GM23338 (cell line): ENCODE measurements around the gene ZNF709. TPM values are rescaled to one million over a fixed set of nuclear protein-coding genes. Genes with fewer than 3 reads are reported as not detected.

Experiments used
- ATAC-seq: fragments of 200-7000 bp; cut with Tn5 transposase; 3 replicates; pipeline ENCODE4 v1.9.1; 2020
- DNase-seq: peaks from one replicate; pipeline ENCODE4 v3.0.0-alpha.2; 2015; ENCODE audit warnings: low spot score
- H2AFZ ChIP-seq: fragments of 200-600 bp; sonication (generic); 2 replicates; pipeline ENCODE4 v1.8.0; 2016; ENCODE audit warnings: antibody characterized with exemption, mild to moderate bottlenecking, moderate library complexity
- H3F3A ChIP-seq: fragments of 200-600 bp; sonication (generic); replicated peaks from 2 replicates; pipeline ENCODE4 v1.8.0; 2017; ENCODE audit warnings: antibody characterized with exemption, mixed run types, low read depth
- H3K27ac ChIP-seq: fragments of 200-600 bp; sonication (generic); 2 replicates; pipeline ENCODE4 v1.6.1; 2016; ENCODE audit warnings: low read depth
- H3K27me3 ChIP-seq: fragments of 200-600 bp; sonication (generic); 2 replicates; pipeline ENCODE4 v1.8.0; 2016; ENCODE audit warnings: mild to moderate bottlenecking, mixed run types, moderate library complexity; ENCODE audit not compliant: insufficient read depth
- H3K36me3 ChIP-seq: fragments of 200-600 bp; sonication (generic); 2 replicates; pipeline ENCODE4 v1.8.0; 2016; ENCODE audit warnings: mild to moderate bottlenecking; ENCODE audit not compliant: insufficient read depth
- H3K4me1 ChIP-seq: fragments of 200-600 bp; sonication (generic); 2 replicates; pipeline ENCODE4 v1.8.0; 2016; ENCODE audit warnings: mild to moderate bottlenecking, moderate library complexity; ENCODE audit not compliant: insufficient read depth
- H3K4me2 ChIP-seq: fragments of 200-600 bp; sonication (generic); 2 replicates; pipeline ENCODE4 v1.7.1; 2017; ENCODE audit warnings: mixed run types
- H3K4me3 ChIP-seq: fragments of 200-600 bp; sonication (generic); 2 replicates; pipeline ENCODE4 v1.6.1; 2016; ENCODE audit warnings: mixed run types
- H3K79me2 ChIP-seq: fragments of 200-600 bp; sonication (generic); replicated peaks from 2 replicates; pipeline ENCODE4 v1.8.0; 2017; ENCODE audit warnings: mild to moderate bottlenecking; ENCODE audit not compliant: insufficient read depth
- H3K9me2 ChIP-seq: fragments of 200-600 bp; sonication (generic); 2 replicates; pipeline ENCODE4 v1.8.0; 2017; ENCODE audit not compliant: insufficient read depth
- H4K20me1 ChIP-seq: fragments of 200-600 bp; sonication (generic); replicated peaks from 2 replicates; pipeline ENCODE4 v1.8.0; 2017; ENCODE audit warnings: mild to moderate bottlenecking; ENCODE audit not compliant: insufficient read depth
- H3K27ac Mint-ChIP-seq: 2 replicates; pipeline ENCODE4 v1.8.0; 2020; ENCODE audit warnings: inconsistent platforms, mild to moderate bottlenecking, moderate library complexity, mixed read lengths
- H3K27me3 Mint-ChIP-seq: 3 replicates; pipeline ENCODE4 v1.8.0; 2022; ENCODE audit warnings: low read depth, mild to moderate bottlenecking, moderate library complexity, mixed read lengths, inconsistent platforms; ENCODE audit not compliant: insufficient read depth, poor library complexity
- H3K36me3 Mint-ChIP-seq: 3 replicates; pipeline ENCODE4 v1.8.0; 2021; ENCODE audit warnings: low read depth, mild to moderate bottlenecking, inconsistent platforms, moderate library complexity, mixed read lengths
- H3K4me1 Mint-ChIP-seq: 3 replicates; pipeline ENCODE4 v1.8.0; 2020; ENCODE audit warnings: mild to moderate bottlenecking, inconsistent platforms, mixed read lengths
- H3K4me3 Mint-ChIP-seq: 3 replicates; pipeline ENCODE4 v1.8.0; 2021; ENCODE audit warnings: moderate library complexity, mild to moderate bottlenecking, inconsistent platforms, mixed read lengths
- H3K9me3 Mint-ChIP-seq: 3 replicates; pipeline ENCODE4 v1.8.0; 2020; ENCODE audit warnings: moderate library complexity, mild to moderate bottlenecking, inconsistent platforms, mixed read lengths
- EZH2 ChIP-seq: fragments of 200-600 bp; sonication (generic); IDR thresholded peaks from one replicate; pipeline ENCODE4 v1.8.0; 2017; ENCODE audit warnings: antibody characterized with exemption, mild to moderate bottlenecking, low read depth; ENCODE audit not compliant: unreplicated experiment
- EZH2phosphoT487 ChIP-seq: fragments of 200-600 bp; sonication (generic); IDR thresholded peaks from one replicate; pipeline ENCODE4 v1.8.1; 2018; ENCODE audit warnings: antibody characterized with exemption; ENCODE audit not compliant: unreplicated experiment
- NANOG ChIP-seq: IDR thresholded peaks from 2 replicates; pipeline ENCODE4 v1.6.1; 2016; ENCODE audit warnings: antibody characterized with exemption, borderline replicate concordance
- ZNF331 ChIP-seq: fragments of 250-450 bp; sonication (Bioruptor Pico); IDR thresholded peaks from 2 replicates; pipeline ENCODE4 v1.5.0; 2020; ENCODE audit warnings: low read depth, mild to moderate bottlenecking, moderate library complexity
- polyA plus RNA-seq: library from polyadenylated mRNA; unstranded; fragments of >200 nt; fragmentation: Nextera tagmentation; extraction: Ambion mirVana; gene quantifications from 2 replicates; pipeline ENCODE4 v1.2.1, GENCODE V29; 2016
- total RNA-seq: library from RNA; depleted of rRNA; stranded (reverse); fragments of >200 nt; shearing (Covaris generic); gene quantifications from 2 replicates; pipeline ENCODE4 v1.2.3, GENCODE V29; 2014
- TF ChIP-seq, protein P1 (sequence below), 2 experiments: fragments of 200-600 bp in 1 of 2; sonication (generic) in 1 of 2; conservative IDR thresholded peaks; 2 replicates each; pipeline versions ENCODE4 v1.5.1 to v1.6.1; 2016 to 2017; ENCODE audit warnings: antibody characterized with exemption in 2 of 2, low read depth in 2 of 2, mild to moderate bottlenecking in 2 of 2, moderate library complexity in 1 of 2
- TF ChIP-seq, protein P2 (sequence below): fragments of 250-450 bp; sonication (Bioruptor Pico); IDR thresholded peaks from 2 replicates; pipeline ENCODE4 v1.5.0; 2020; ENCODE audit warnings: mild to moderate bottlenecking, moderate library complexity
- TF ChIP-seq, protein P3 (sequence below): IDR thresholded peaks from one replicate; pipeline ENCODE4 v1.6.1; 2018; ENCODE audit warnings: antibody characterized with exemption; ENCODE audit not compliant: unreplicated experiment

ZNF709 gene
- total and polyA plus RNA-seq, 2 experiments from 2014 or later: 0.94 to 1.8 TPM

DNA sequence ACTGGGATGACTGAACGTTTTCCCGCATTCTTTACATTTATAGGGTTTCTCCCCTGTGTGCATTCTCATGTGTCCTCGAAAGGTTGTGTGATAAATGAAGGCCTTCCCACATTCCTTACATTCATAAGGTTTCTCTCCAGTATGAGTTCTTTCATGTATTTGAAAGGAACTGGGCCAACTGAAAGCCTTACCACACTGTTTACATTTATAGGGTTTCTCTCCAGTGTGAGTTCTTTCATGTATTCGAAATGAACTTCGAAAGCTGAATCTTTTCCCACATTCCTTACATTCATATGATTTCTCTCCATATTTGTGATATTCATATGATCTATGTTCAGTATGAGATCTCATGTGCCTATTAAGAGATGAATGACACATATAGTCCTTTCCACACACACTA, 19.4 kb downstream of the ZNF709 start:
- H3K4me3 Mint-ChIP-seq: no peak overlapping the region
- H3K27me3 ChIP-seq: no peaks in the 10 kb centered on the region
- peaks cover 81% of the 10 kb centered on the region for H3K9me3 Mint-ChIP-seq
- H3K27me3 Mint-ChIP-seq: no peaks in the 10 kb centered on the region
- H3K4me1 Mint-ChIP-seq: no peaks in the 10 kb centered on the region
- DNase-seq: no peak
- H3K9me2 ChIP-seq: peaks cover 3% of the 10 kb centered on the region; the same call in 1 of the 2 replicates
- no peaks in the 10 kb centered on the region for H3K79me2 ChIP-seq
- no peaks in the 10 kb centered on the region for H4K20me1 ChIP-seq
- peaks cover 62% of the 10 kb centered on the region for H3K36me3 Mint-ChIP-seq
- no peak overlapping the region for H3K4me2 ChIP-seq
- H3K4me1 ChIP-seq: no peaks in the 10 kb centered on the region
- no peak overlapping the region for H3K27ac Mint-ChIP-seq
- H3F3A ChIP-seq: no peaks in the 10 kb centered on the region
- no peak for TF ChIP-seq EZH2phosphoT487
- TF ChIP-seq EZH2: no peak
- peaks cover 5% of the 10 kb centered on the region; the same call in 1 of the 2 replicates for H3K36me3 ChIP-seq
- no peak overlapping the region for H3K27ac ChIP-seq
- H3K4me3 ChIP-seq: no peak overlapping the region
- no peak overlapping the region for H2AFZ ChIP-seq
- ATAC-seq: no peak

DNA sequence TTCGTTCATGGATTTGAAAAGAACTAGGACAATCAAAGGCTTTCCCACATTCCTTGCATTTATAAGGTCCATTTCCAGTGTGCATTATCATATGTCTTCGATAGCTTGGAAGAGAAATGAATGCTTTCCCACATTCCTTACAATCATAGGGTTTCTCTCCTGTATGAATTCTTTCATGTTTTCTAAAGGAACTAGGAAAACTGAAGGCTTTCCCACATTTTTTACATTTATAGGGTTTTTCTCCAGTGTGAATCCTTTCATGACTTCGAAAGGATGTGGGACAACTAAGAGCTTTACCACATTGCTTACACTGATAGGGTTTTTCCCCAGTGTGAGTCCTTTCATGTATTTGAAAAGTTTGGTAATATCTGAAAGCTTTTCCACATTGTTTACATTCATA, 19.8 kb downstream of the ZNF709 start:
- H3K4me3 ChIP-seq: no peak overlapping the region
- H3K27ac ChIP-seq: no peak overlapping the region
- no peak overlapping the region for H3K4me2 ChIP-seq
- H3K27me3 ChIP-seq: no peaks in the 10 kb centered on the region
- no peak overlapping the region for H2AFZ ChIP-seq
- H3K79me2 ChIP-seq: no peaks in the 10 kb centered on the region
- ATAC-seq (no peak), DNase-seq (no peak)
- Mint-ChIP-seq H3K27ac (no peak overlapping the region), H3K27me3 (no peaks in the 10 kb centered on the region), H3K36me3 (peaks cover 60% of the 10 kb centered on the region), H3K9me3 (peaks cover 79% of the 10 kb centered on the region), H3K4me1 (no peaks in the 10 kb centered on the region), H3K4me3 (no peak overlapping the region)
- no peaks in the 10 kb centered on the region for H3K4me1 ChIP-seq
- H4K20me1 ChIP-seq: no peaks in the 10 kb centered on the region
- peaks cover 3% of the 10 kb centered on the region; the same call in 1 of the 2 replicates for H3K9me2 ChIP-seq
- H3K36me3 ChIP-seq: peaks cover 5% of the 10 kb centered on the region; the same call in 1 of the 2 replicates
- TF ChIP-seq ZNF331 (CRISPR knock-in tag) (no peak), NANOG (no peak), EZH2 (no peak)
- TF ChIP-seq, protein P1, sequence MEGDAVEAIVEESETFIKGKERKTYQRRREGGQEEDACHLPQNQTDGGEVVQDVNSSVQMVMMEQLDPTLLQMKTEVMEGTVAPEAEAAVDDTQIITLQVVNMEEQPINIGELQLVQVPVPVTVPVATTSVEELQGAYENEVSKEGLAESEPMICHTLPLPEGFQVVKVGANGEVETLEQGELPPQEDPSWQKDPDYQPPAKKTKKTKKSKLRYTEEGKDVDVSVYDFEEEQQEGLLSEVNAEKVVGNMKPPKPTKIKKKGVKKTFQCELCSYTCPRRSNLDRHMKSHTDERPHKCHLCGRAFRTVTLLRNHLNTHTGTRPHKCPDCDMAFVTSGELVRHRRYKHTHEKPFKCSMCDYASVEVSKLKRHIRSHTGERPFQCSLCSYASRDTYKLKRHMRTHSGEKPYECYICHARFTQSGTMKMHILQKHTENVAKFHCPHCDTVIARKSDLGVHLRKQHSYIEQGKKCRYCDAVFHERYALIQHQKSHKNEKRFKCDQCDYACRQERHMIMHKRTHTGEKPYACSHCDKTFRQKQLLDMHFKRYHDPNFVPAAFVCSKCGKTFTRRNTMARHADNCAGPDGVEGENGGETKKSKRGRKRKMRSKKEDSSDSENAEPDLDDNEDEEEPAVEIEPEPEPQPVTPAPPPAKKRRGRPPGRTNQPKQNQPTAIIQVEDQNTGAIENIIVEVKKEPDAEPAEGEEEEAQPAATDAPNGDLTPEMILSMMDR (conservative IDR thresholded peaks at IDR 0.05; ENCODE audit: low read depth in 2 of 2): no peak
- TF ChIP-seq, protein P2, sequence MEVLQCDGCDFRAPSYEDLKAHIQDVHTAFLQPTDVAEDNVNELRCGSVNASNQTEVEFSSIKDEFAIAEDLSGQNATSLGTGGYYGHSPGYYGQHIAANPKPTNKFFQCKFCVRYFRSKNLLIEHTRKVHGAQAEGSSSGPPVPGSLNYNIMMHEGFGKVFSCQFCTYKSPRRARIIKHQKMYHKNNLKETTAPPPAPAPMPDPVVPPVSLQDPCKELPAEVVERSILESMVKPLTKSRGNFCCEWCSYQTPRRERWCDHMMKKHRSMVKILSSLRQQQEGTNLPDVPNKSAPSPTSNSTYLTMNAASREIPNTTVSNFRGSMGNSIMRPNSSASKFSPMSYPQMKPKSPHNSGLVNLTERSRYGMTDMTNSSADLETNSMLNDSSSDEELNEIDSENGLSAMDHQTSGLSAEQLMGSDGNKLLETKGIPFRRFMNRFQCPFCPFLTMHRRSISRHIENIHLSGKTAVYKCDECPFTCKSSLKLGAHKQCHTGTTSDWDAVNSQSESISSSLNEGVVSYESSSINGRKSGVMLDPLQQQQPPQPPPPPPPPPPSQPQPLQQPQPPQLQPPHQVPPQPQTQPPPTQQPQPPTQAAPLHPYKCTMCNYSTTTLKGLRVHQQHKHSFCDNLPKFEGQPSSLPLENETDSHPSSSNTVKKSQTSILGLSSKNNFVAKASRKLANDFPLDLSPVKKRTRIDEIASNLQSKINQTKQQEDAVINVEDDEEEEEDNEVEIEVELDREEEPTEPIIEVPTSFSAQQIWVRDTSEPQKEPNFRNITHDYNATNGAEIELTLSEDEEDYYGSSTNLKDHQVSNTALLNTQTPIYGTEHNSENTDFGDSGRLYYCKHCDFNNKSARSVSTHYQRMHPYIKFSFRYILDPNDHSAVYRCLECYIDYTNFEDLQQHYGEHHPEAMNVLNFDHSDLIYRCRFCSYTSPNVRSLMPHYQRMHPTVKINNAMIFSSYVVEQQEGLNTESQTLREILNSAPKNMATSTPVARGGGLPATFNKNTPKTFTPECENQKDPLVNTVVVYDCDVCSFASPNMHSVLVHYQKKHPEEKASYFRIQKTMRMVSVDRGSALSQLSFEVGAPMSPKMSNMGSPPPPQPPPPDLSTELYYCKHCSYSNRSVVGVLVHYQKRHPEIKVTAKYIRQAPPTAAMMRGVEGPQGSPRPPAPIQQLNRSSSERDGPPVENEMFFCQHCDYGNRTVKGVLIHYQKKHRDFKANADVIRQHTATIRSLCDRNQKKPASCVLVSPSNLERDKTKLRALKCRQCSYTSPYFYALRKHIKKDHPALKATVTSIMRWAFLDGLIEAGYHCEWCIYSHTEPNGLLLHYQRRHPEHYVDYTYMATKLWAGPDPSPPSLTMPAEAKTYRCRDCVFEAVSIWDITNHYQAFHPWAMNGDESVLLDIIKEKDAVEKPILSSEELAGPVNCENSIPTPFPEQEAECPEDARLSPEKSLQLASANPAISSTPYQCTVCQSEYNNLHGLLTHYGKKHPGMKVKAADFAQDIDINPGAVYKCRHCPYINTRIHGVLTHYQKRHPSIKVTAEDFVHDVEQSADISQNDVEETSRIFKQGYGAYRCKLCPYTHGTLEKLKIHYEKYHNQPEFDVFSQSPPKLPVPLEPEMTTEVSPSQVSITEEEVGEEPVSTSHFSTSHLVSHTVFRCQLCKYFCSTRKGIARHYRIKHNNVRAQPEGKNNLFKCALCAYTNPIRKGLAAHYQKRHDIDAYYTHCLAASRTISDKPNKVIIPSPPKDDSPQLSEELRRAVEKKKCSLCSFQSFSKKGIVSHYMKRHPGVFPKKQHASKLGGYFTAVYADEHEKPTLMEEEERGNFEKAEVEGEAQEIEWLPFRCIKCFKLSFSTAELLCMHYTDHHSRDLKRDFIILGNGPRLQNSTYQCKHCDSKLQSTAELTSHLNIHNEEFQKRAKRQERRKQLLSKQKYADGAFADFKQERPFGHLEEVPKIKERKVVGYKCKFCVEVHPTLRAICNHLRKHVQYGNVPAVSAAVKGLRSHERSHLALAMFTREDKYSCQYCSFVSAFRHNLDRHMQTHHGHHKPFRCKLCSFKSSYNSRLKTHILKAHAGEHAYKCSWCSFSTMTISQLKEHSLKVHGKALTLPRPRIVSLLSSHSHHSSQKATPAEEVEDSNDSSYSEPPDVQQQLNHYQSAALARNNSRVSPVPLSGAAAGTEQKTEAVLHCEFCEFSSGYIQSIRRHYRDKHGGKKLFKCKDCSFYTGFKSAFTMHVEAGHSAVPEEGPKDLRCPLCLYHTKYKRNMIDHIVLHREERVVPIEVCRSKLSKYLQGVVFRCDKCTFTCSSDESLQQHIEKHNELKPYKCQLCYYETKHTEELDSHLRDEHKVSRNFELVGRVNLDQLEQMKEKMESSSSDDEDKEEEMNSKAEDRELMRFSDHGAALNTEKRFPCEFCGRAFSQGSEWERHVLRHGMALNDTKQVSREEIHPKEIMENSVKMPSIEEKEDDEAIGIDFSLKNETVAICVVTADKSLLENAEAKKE: no peak
- TF ChIP-seq, protein P3, sequence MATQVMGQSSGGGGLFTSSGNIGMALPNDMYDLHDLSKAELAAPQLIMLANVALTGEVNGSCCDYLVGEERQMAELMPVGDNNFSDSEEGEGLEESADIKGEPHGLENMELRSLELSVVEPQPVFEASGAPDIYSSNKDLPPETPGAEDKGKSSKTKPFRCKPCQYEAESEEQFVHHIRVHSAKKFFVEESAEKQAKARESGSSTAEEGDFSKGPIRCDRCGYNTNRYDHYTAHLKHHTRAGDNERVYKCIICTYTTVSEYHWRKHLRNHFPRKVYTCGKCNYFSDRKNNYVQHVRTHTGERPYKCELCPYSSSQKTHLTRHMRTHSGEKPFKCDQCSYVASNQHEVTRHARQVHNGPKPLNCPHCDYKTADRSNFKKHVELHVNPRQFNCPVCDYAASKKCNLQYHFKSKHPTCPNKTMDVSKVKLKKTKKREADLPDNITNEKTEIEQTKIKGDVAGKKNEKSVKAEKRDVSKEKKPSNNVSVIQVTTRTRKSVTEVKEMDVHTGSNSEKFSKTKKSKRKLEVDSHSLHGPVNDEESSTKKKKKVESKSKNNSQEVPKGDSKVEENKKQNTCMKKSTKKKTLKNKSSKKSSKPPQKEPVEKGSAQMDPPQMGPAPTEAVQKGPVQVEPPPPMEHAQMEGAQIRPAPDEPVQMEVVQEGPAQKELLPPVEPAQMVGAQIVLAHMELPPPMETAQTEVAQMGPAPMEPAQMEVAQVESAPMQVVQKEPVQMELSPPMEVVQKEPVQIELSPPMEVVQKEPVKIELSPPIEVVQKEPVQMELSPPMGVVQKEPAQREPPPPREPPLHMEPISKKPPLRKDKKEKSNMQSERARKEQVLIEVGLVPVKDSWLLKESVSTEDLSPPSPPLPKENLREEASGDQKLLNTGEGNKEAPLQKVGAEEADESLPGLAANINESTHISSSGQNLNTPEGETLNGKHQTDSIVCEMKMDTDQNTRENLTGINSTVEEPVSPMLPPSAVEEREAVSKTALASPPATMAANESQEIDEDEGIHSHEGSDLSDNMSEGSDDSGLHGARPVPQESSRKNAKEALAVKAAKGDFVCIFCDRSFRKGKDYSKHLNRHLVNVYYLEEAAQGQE: no peak
- no peaks in the 10 kb centered on the region for H3F3A ChIP-seq
